Caco-2 (cell line): ENCODE results near the gene PPP6R2. TPM values are rescaled to one million over a fixed set of nuclear protein-coding genes. Genes with fewer than 3 reads are reported as not detected.
"Not testable (repeated sequence)": the region's sequence is repeated elsewhere in the genome, so short reads cannot be mapped to it uniquely, and the experiment has no call there.

Source experiments
- BruUV-seq: library from RNA; stranded (reverse); fragments of 400-500 nt; replicated peaks from 2 replicates; lab custom pipeline; 2021; lab: Mats Ljungman, UMichigan
- CTCF ChIA-PET: fragments of 300-600 bp; sonication (Branson Sonifier 250); formaldehyde crosslinking; loops from one replicate; lab custom pipeline; 2022; ENCODE audit warnings: antibody characterized with exemption; lab: Charles Lee
- POLR2A ChIA-PET: fragments of 300-600 bp; sonication (Branson Sonifier 250); formaldehyde crosslinking; loops from one replicate; lab custom pipeline; 2022; ENCODE audit warnings: antibody characterized with exemption; lab: Charles Lee
- DNase-seq, 2 experiments: peaks; one replicate each; pipeline versions ENCODE4 v3.0.0 to v3.0.0-alpha.2; 2020 to 2022
- H3K27me3 ChIP-seq: replicated peaks from 2 replicates; pipeline ENCODE4 v1.6.0; 2011; ENCODE audit warnings: low read length; ENCODE audit not compliant: control insufficient read depth, insufficient read depth
- H3K36me3 ChIP-seq: 2 replicates; pipeline ENCODE4 v1.5.1; 2011; ENCODE audit warnings: low read length; ENCODE audit not compliant: control insufficient read depth, insufficient read depth
- H3K4me1 ChIP-seq: fragments of 250-450 bp; sonication (Bioruptor Pico); 2 replicates; pipeline ENCODE4 v1.5.1; 2020; ENCODE audit warnings: mild to moderate bottlenecking
- H3K4me3 ChIP-seq: 2 replicates; pipeline ENCODE4 v1.5.1; 2011; ENCODE audit warnings: low read depth, mild to moderate bottlenecking, control low read depth, low read length
- H3K9me3 ChIP-seq: fragments of 250-450 bp; sonication (Bioruptor Pico); 2 replicates; pipeline ENCODE4 v1.5.1; 2020; ENCODE audit warnings: mild to moderate bottlenecking, moderate library complexity
- H3K27ac Mint-ChIP-seq: one replicate; pipeline ENCODE4 v1.8.0; 2022; ENCODE audit warnings: mixed read lengths; ENCODE audit not compliant: unreplicated experiment
- H3K27me3 Mint-ChIP-seq: one replicate; pipeline ENCODE4 v1.8.0; 2022; ENCODE audit warnings: mixed read lengths; ENCODE audit not compliant: insufficient read depth, unreplicated experiment
- H3K36me3 Mint-ChIP-seq: one replicate; pipeline ENCODE4 v1.8.0; 2022; ENCODE audit warnings: mild to moderate bottlenecking, mixed read lengths; ENCODE audit not compliant: insufficient read depth, unreplicated experiment
- H3K4me1 Mint-ChIP-seq: one replicate; pipeline ENCODE4 v1.8.0; 2022; ENCODE audit warnings: low read depth, mixed read lengths; ENCODE audit not compliant: unreplicated experiment
- H3K4me3 Mint-ChIP-seq: one replicate; pipeline ENCODE4 v1.8.0; 2022; ENCODE audit warnings: mild to moderate bottlenecking, moderate library complexity, mixed read lengths; ENCODE audit not compliant: unreplicated experiment
- H3K9me3 Mint-ChIP-seq: one replicate; pipeline ENCODE4 v1.8.0; 2022; ENCODE audit warnings: mixed read lengths; ENCODE audit not compliant: unreplicated experiment
- CTCF ChIP-seq, 2 experiments: fragments of 200-600 bp in 1 of 2; IDR thresholded peaks; 1 replicate in 1 of 2; 2 replicates in 1 of 2; pipeline versions ENCODE4 v1.5.1 to v1.8.0; 2011 to 2022; ENCODE audit warnings: antibody characterized with exemption in 1 of 2, control low read depth in 1 of 2, inconsistent platforms in 1 of 2, low read depth in 1 of 2, low read length in 1 of 2, mild to moderate bottlenecking in 1 of 2, moderate library complexity in 1 of 2; ENCODE audit not compliant: insufficient read depth in 1 of 2, severe bottlenecking in 1 of 2, unreplicated experiment in 1 of 2
- intact Hi-C: fragments of 100-400 bp; cut with micrococcal nuclease; formaldehyde crosslinking; loops from one replicate; pipeline ENCODE4 v1.10.0; 2022; ENCODE audit not compliant: unreplicated experiment
- total RNA-seq: library from RNA; stranded (reverse); gene quantifications from 2 replicates; pipeline ENCODE4 v1.2.3, GENCODE V29; 2022

PPP6R2 gene
- total RNA-seq, 1 experiment from 2014 or later, result 60.7 TPM

DNA sequence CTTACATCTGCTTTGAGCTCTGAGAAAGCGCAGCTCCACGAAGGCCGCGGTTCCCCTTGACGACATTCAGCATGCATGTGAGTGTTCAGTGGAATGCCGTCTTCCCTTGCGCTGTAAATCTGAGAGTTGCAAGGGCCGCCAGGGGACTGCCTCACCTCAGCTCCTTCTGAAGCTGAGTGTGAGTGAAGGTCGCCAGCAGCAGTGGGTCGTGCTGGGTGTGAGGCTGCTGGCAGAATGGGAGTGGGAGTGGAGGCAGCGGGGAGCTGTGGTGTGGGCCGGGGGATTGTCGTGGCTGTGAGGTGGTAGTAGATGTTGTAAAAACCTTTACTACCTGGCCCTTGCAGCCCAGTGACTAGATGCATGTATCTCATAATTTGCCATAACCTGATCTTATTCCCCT lies 65.2 kb downstream of the PPP6R2 start:
- intact Hi-C loops, result no loop called here
- BruUV-seq, result no TSS peak
- TF ChIP-seq CTCF (IDR thresholded peaks at IDR 0.05; ENCODE audit: insufficient read depth in 1 of 2, low read depth in 1 of 2, low read length in 1 of 2, severe bottlenecking in 1 of 2, unreplicated experiment in 1 of 2), result no peak
- Mint-ChIP-seq H3K4me3 (no peak overlapping the region), H3K36me3 (peaks cover 50% of the 10 kb centered on the region), H3K27ac (no peak overlapping the region), H3K4me1 (no peaks in the 10 kb centered on the region), H3K9me3 (no peaks in the 10 kb centered on the region), H3K27me3 (no peaks in the 10 kb centered on the region)
- Histone ChIP-seq H3K4me3 (no peak overlapping the region), H3K9me3 (no peaks in the 10 kb centered on the region), H3K36me3 (no peaks in the 10 kb centered on the region; the same call in 1 of the 2 replicates), H3K4me1 (no peaks in the 10 kb centered on the region), H3K27me3 (no peaks in the 10 kb centered on the region)
- ChIA-PET CTCF (no interaction called here), POLR2A (no interaction called here)
- no peak for DNase-seq

DNA sequence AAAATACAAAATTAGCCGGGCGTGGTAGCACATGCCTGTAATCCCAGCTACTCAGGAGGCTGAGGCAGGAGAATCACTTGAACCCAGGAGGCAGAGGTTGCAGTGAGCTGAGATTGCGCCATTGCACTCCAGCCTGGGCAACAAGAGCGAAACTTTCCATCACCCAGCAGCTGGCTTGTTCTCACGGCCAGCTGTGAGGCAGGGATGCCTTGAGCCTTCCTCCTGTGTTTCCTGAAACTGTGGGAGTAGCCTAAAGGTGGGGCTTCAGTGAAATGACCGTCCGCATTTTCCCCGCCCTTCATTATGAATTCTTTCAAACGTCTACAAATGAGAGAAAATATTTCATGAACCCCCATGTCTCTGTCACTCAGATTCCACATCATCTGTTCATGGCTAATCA lies 65.8 kb downstream of the PPP6R2 start:
- H3K9me3 ChIP-seq, H3K27me3 Mint-ChIP-seq, BruUV-seq, H3K4me1 Mint-ChIP-seq, H3K27me3 ChIP-seq, DNase-seq, H3K4me3 ChIP-seq, intact Hi-C loops, POLR2A ChIA-PET, H3K4me1 ChIP-seq, CTCF ChIA-PET, H3K4me3 Mint-ChIP-seq, H3K27ac Mint-ChIP-seq, H3K36me3 ChIP-seq, H3K9me3 Mint-ChIP-seq: not testable (repeated sequence)
- peaks cover 43% of the 10 kb centered on the region for H3K36me3 Mint-ChIP-seq

- Mint-ChIP-seq H3K4me3 (no peak overlapping the region), H3K9me3 (no peaks in the 10 kb centered on the region), H3K27me3 (no peaks in the 10 kb centered on the region), H3K4me1 (no peaks in the 10 kb centered on the region), H3K36me3 (peaks cover 56% of the 10 kb centered on the region), H3K27ac (no peak overlapping the region)
- no peak overlapping the region for H3K4me3 ChIP-seq
- ChIA-PET CTCF (no interaction called here), POLR2A (no interaction called here)
- DNase-seq, result no peak
- no TSS peak for BruUV-seq
- peaks cover 12% of the 10 kb centered on the region for H3K36me3 ChIP-seq
- no peaks in the 10 kb centered on the region for H3K9me3 ChIP-seq
- no peaks in the 10 kb centered on the region for H3K27me3 ChIP-seq
- no peak for TF ChIP-seq CTCF (IDR thresholded peaks at IDR 0.05; ENCODE audit: insufficient read depth in 1 of 2, low read depth in 1 of 2, low read length in 1 of 2, severe bottlenecking in 1 of 2, unreplicated experiment in 1 of 2)
- H3K4me1 ChIP-seq, result no peaks in the 10 kb centered on the region
- intact Hi-C loops, result no loop called here
Measured at GRCh38 chr22:50414476-50415248, 71.5 kb downstream of the PPP6R2 start.
